HG02884 (cell line): ENCODE measurements around the gene RAB23.
A peak's percentile ranks its signal among the peaks of the same experiment; 100 is the strongest.

Experiments used
- ATAC-seq: cut with Tn5 transposase; IDR thresholded peaks from one replicate; pipeline ENCODE4 v1.9.1; 2021; ENCODE audit warnings: mild to moderate bottlenecking, moderate library complexity; ENCODE audit not compliant: unreplicated experiment

RAB23 gene

GRCh38 chr6:57221936-57222742, at the start of gene RAB23:
RAB23 (minus strand) TSS chr6:57222307; CDS start chr6:57210380, 11,927 bp downstream.
- peak; percentile 71 for ATAC-seq

GRCh38 chr6:57268294-57268640, 46.2 kb upstream of the RAB23 start:
- no peak for ATAC-seq

GRCh38 chr6:57267586-57268293, 45.6 kb upstream of the RAB23 start:
- ATAC-seq = no peak

DNA sequence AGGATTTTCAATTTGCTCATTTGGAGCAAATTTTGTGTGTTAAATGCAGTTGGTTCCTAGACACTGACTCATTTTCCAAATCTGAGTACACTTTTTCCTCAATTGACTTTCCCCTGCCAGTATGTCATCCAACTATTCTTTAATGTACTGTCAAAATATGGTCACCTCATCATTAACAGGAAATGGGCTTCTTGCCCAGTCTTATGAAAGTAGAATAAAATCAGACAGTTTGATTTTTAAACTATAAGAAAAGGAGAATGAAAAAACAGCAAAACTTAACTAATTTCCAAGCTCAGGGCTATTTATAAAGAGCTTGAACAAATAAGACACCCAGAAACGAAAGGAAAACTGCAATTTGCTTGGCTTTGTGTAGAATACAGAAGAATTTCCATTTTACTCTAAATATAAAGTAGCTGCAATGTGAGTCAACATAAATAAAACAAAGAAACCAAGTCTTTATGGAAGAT, 43.7 kb upstream of the RAB23 start:
- no peak for ATAC-seq

- no peak for ATAC-seq
Observed at GRCh38 chr6:57263739-57264138, 41.6 kb upstream of the RAB23 start.

DNA sequence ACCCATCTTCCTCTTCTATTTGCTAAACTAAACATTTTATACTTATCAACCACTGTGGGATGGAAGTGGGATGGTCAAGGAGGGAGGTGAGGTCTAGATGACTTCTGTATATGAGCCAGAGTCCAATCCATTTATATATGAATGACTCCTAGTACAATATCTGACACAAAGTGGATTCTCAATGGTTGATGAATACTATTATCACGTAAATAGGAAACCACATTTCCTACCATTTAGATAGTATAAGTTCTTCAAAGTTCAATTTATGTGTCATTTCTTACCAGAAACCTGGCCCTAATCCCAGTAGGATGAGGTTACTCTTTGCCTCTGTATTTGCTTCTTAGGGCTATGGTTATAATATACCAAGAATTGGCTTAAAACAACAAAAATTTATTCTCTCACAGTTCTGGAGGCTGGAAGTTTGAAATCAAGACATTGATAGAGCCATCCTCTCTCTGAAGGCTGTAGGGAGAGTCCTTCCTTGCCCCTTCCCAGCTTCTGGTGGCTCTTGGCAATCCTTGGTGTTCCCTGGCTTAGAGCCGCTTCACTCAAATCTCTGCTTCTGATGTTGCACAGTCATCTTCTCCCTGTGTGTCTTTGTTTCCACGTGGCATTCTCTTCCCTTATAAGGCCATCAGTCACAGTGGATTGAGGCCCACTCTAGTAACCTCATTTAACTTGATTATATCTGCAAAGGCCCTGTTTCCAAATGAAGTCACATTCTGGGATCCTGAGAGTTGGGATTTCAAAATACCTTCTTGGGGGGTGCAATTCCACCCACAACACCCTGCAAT, 41.0 kb upstream of the RAB23 start:
- no peak for ATAC-seq

GRCh38 chr6:57262488-57262887, 40.4 kb upstream of the RAB23 start:
- no peak for ATAC-seq

DNA sequence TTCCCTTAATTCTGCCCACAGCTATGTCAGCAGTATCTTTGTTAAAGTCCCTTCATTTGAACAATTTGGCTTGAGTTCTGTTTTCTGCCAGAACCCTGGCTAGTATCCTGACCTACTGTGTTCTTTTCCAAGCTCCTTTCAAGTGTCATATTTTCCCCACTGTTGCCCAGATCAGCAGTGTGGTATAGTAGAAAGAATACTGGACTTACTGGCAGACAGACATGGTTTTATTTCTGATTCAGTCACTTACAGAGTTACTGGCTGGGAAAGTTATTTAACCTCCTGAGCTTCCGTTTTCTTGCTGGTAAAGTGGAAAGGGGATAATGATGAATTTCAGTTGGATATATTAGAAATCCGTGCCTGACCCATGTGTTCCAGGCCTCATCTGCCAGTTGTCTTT, 39.8 kb upstream of the RAB23 start:
- ATAC-seq = no peak

DNA sequence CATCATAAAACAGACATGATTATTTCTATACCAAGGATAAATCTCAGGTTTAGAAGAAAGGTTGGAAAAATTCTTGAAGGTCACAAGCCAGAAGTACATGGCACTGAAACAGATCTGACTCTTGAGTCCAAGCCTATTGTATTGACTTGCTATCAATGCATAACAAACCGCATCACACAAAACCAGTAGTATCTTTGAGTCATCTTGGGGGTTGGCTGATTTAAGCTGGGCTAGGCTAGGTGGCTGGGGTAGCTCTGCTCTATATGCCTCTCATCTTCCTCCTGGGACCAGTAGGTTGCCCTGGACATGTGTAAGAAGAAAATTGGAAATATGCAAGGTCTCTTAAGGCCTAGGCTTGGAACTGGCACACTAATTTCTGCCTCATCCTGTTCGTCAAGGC, 37.0 kb upstream of the RAB23 start:
- ATAC-seq = no peak

- no peak for ATAC-seq
Observed at GRCh38 chr6:57257911-57258541, 35.9 kb upstream of the RAB23 start.

DNA sequence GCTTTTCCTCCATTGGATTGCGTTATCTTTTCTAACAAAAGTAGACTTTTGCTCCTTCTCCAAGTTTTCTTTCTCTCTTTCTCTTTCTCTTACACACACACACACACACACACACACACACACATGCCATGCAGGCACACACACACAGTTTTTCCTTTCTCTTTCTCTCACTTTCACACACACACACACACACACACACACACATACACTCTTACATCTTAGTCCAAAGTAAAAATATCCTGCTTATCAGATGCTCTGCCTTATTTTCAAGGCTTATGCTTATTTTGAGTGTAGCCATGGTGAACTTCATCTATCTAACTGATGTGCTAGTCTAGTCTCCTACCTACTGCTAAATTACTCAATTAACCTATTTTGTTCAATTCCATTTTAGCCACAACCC, 34.4 kb upstream of the RAB23 start:
- ATAC-seq = no peak

DNA sequence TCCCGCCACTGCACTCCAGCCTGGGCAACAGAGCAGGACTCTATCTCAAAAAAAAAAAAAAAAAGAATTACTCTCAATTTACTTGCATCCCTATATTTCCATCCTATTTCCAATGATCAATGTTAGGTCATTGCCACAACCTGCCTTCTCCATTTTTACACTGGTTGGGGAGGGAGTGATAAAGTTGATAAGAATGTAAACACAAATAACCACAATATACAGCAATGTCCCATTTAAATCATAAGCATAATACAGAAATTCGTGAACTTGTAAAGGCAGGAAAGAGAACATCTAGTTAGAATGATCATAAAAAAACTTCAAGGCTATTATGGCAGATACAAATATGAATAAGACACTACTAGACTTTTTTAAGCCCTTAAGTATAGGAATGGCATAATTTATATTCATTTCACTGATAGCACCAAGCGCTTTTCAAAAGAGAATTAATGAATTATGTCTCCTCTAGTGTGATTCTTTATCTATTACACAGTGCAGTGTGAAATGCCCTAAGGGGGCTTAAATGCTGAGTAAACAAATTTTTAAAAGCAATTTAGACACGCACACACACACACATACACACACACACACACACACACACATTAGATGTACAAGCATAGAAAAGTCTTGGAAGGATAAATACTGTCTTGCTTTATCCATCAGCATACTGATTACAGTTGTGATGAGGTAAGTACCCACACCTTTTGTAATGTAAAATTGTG, 33.5 kb upstream of the RAB23 start:
- ATAC-seq = no peak

- no peak for ATAC-seq
Observed at GRCh38 chr6:57254055-57254717, 32.1 kb upstream of the RAB23 start.

DNA sequence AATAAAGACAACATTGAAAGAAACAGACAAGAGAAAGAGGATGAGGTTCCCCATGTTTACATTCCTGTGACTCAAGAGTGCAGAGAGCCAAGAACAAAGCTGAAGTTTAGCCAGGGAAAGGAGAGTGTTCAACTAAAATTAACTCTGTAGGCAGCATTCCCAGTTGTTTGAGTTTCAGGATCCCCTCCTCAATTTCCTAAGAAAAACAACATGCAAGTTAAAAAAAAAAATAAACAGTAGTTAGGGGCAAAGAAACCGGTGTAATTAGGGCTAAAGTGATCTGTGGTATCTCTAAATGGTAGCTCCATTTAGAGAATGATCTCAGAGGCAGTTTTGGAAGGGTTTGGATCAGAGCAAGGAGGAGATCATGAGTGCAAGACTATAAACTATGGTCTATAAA, 30.9 kb upstream of the RAB23 start:
- ATAC-seq = no peak

DNA sequence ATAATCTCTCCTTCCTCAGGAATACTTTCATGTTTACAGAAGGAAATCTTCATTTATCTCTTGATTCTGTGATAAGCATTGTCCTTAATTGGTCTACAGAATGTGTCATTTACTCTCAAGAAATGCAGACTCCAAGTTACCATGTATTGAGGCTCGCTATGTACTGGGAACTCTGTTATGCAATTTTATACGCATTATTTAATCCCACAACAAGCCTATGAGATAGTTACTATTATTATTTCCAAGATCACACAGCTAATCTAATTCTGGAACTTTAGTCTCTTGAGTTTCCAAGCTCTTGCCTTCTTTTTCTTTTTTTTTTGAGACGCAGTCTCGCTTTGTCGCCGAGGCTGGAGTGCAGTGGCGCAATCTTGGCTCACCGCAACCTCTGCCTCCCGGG, 30.0 kb upstream of the RAB23 start:
- ATAC-seq = no peak

GRCh38 chr6:57250348-57250747, 28.2 kb upstream of the RAB23 start:
- ATAC-seq = no peak

GRCh38 chr6:57248311-57248895, 26.3 kb upstream of the RAB23 start:
- no peak for ATAC-seq

- no peak for ATAC-seq
Observed at GRCh38 chr6:57247603-57248002, 25.5 kb upstream of the RAB23 start.

GRCh38 chr6:57246307-57246706, 24.2 kb upstream of the RAB23 start:
- no peak for ATAC-seq

- ATAC-seq = no peak
Observed at GRCh38 chr6:57243954-57244353, 21.8 kb upstream of the RAB23 start.
